ENCODE data around the gene CEP350.
"Not testable (repeated sequence)": the region's sequence is repeated elsewhere in the genome, so short reads cannot be mapped to it uniquely, and the experiment has no call there.

CEP350 gene

GRCh38 chr1:179996099-179996498 lies 41.5 kb downstream of the CEP350 start:
- no peak overlapping the region for H3K27ac ChIP-seq
- TF ChIP-seq CTCF (conservative IDR thresholded peaks at IDR 0.05), result no peak

GRCh38 chr1:180000575-180000974 lies 46.0 kb downstream of the CEP350 start:
- no peak for TF ChIP-seq CTCF (conservative IDR thresholded peaks at IDR 0.05)
- H3K27ac ChIP-seq, result no peak overlapping the region

- no peak overlapping the region for H3K27ac ChIP-seq
- TF ChIP-seq CTCF (conservative IDR thresholded peaks at IDR 0.05), result no peak
Observed at GRCh38 chr1:180002437-180002836, 47.8 kb downstream of the CEP350 start.

GRCh38 chr1:180003026-180003695 lies 48.6 kb downstream of the CEP350 start:
- no peak for TF ChIP-seq CTCF (conservative IDR thresholded peaks at IDR 0.05)
- no peak overlapping the region for H3K27ac ChIP-seq

GRCh38 chr1:180006762-180007161 lies 52.2 kb downstream of the CEP350 start:
- H3K27ac ChIP-seq, result not testable (repeated sequence)

DNA sequence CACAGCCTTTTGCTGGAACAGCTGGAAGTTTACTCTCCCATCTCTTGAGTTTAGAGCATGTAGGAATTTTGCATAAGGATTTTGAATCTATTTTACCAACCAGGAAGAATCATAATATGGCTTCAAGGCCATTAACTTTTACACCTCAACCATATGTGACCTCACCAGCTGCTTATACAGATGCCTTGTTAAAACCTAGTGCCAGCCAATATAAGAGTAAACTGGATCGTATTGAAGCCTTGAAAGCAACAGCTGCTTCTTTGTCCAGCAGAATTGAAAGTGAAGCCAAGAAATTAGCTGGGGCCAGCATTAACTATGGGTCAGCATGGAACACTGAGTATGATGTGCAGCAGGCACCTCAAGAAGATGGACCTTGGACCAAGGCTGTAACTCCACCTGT lies 65.4 kb downstream of the CEP350 start:
- H3K27ac ChIP-seq, result no peak overlapping the region
- TF ChIP-seq CTCF (conservative IDR thresholded peaks at IDR 0.05), result no peak

DNA sequence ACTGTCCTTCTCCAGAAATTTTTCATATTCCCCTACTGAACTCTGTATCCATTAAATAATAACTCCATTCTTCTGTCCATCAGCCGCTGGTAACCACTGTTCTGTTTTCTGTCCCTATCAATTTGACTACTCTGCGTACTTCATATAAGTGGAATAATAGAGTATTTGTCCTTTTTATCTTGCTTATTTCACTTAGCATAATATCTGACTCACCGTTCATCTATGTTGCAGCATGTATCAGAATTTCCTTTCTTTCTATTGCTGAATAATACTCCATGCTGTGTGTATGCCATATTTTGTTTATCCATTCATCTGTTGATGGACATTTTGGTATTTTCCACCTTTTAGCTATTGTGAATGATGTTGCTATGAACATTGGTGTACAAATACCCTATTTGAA lies 71.9 kb downstream of the CEP350 start:
- no peak overlapping the region for H3K27ac ChIP-seq
- TF ChIP-seq CTCF (conservative IDR thresholded peaks at IDR 0.05), result no peak

DNA sequence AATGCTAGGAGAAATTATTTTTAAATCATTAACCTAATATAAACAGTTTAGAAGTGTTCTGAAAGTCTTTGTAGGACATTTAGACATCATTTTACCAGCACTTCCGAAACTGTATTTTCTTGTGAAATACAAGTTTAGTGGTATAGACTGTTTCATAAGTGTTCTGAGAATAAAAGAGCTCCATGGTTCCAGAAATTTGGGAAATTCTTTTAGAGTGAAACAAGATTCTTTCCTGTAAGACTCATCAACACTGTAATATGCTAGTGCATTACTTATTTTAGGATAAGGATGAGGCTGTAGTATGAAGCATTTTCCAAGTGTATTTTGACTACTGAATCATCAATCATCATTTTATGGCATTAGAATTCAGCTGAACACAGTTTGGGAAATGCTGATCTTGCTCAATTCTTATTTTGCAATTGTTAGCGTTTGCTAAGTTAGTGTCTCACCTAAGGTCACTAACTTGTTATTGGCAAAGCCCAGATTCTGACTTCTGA lies 73.4 kb downstream of the CEP350 start:
- H3K27ac ChIP-seq, result no peak overlapping the region
- TF ChIP-seq CTCF (conservative IDR thresholded peaks at IDR 0.05), result no peak
